ENCODE measurements around the gene ABAT. TPM values are rescaled to one million over a fixed set of nuclear protein-coding genes. Genes with fewer than 3 reads are reported as not detected.

ABAT gene
- total and polyA plus RNA-seq, 4 experiments from 2014 or later = 2.8 to 10.8 (median 6.5) TPM

DNA sequence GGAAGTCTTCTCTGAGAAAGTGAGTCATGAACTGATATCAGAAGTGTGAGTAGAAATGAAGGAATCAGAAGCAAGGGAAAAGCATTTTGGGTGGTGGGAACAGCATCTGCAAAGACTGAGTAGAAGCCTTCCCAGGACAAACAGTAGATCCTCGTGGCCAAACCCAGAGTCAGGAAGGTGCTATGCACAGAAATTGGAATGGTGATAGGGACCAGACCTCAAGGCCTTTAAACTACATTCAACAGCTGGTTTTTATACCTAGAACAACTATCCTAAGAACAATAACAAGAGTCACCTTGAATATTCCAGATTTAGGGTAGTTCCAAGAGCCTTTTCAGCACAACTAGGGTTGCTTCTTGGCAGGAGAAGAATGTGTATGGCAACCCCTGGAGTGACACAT is 15.3 kb downstream of the ABAT start:
- H3K4me3 Mint-ChIP-seq = no peak overlapping the region
- Histone ChIP-seq H3K4me1 (ENCODE audit: insufficient read depth, low read length) (no peaks in the 10 kb centered on the region), H3K27me3 (ENCODE audit: insufficient read depth, low read length) (no peaks in the 10 kb centered on the region), H3K27ac (ENCODE audit: low read depth, low read length) (no peak overlapping the region), H3K36me3 (ENCODE audit: insufficient read depth, low read length) (no peaks in the 10 kb centered on the region), H3K9me3 (ENCODE audit: control insufficient read depth in 1 of 2, low read length in 2 of 2) (no peaks in the 10 kb centered on the region), H3K4me3 (ENCODE audit: low read length in 2 of 2) (no peak overlapping the region)
- H3K36me3 Mint-ChIP-seq = peaks cover 22 to 42% of the 10 kb centered on the region in 2 donors
- intact Hi-C loops (cut with micrococcal nuclease) = no loop called here
- H3K27me3 Mint-ChIP-seq = no peaks in the 10 kb centered on the region
- peaks cover 0 to 22% (median 15%) of the 10 kb centered on the region in 8 donors for H3K9me3 Mint-ChIP-seq
- ChIA-PET POLR2A (ENCODE audit: partially characterized antibody) (no interaction called here), CTCF (ENCODE audit: partially characterized antibody) (no interaction called here)
- peaks cover 0 to under 1% (median 0%) of the 10 kb centered on the region in 4 donors for H3K4me1 Mint-ChIP-seq
- no peak overlapping the region for H3K27ac Mint-ChIP-seq
- DNase-seq = no peak

DNA sequence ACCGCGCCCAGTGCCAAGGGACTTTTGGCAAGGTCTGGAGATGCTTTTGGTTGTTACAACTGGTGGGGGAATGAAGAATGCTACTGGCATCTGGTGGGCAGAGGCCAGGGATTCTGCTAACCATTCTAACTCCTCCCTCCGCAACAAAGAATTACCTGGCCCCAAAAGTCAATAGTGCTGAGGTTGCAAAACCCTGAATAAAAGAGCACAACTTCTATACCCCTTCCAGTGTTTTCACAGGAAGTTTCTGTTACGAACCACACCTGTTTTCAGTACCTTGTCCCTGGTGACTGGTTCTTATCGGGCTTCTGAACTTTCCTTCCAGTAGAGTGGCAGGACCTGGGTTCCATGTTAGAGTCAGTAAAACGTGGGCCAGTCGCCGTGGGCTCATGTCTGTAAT is 17.3 kb downstream of the ABAT start:
- Histone ChIP-seq H3K27me3 (ENCODE audit: insufficient read depth, low read length) (no peaks in the 10 kb centered on the region), H3K36me3 (ENCODE audit: insufficient read depth, low read length) (no peaks in the 10 kb centered on the region), H3K4me1 (ENCODE audit: insufficient read depth, low read length) (no peaks in the 10 kb centered on the region), H3K9me3 (ENCODE audit: control insufficient read depth in 1 of 2, low read length in 2 of 2) (no peaks in the 10 kb centered on the region), H3K27ac (ENCODE audit: low read depth, low read length) (no peak overlapping the region), H3K4me3 (ENCODE audit: low read length in 2 of 2) (no peak overlapping the region)
- peaks cover 21 to 39% of the 10 kb centered on the region in 2 donors for H3K36me3 Mint-ChIP-seq
- no peak overlapping the region for H3K27ac Mint-ChIP-seq
- no peaks in the 10 kb centered on the region for H3K27me3 Mint-ChIP-seq
- H3K4me1 Mint-ChIP-seq = no peaks in the 10 kb centered on the region
- H3K4me3 Mint-ChIP-seq = no peak overlapping the region
- ChIA-PET POLR2A (ENCODE audit: partially characterized antibody) (no interaction called here), CTCF (ENCODE audit: partially characterized antibody) (no interaction called here)
- DNase-seq = no peak
- H3K9me3 Mint-ChIP-seq = peaks cover 0 to 22% (median 14%) of the 10 kb centered on the region in 8 donors
- intact Hi-C loops (cut with micrococcal nuclease) = no loop called here

DNA sequence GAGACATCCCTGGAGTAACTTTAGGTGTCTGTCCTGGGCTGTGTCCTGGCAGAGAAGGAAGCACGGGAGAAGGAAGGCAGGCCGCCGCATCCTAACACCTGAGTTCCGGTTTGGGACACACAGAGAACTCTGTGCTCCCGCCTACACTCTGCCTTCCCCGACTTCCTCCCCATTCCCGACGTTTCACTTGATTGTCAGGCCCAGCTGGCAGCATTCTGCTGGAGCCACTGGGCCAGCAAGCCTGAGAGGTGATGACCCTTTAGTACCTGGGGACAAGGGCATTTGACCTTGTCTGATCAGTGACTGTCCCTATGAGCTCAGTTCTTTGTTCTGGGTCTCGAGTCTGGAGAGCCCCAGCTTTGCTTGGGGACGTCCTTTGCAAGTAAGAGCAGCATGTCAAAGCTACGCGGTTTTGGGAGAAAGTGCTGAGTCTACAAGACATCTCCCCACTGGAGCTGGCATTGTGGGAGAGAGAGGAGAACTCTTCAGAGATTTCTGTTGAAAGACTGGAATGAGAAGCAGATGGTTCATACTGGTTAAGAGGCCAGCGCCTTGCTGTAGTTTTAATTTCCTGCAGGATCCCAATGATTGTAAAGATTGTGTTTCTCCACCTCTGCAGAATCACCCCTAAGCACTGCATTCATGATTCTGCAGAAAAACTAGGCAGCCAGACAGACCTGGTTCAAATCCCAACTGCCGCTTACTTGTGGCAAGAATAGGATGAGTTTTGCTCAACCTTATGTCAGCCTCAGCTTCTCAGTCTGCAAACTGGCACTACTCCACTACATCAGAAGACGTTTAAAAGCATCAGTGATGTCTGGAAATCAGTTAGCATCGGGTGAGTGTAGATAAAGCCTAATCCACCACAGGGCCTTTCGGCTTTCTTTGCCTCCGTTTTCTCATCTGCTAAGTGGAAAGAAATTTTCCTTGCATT is 20.6 kb downstream of the ABAT start:
- Mint-ChIP-seq H3K4me3 (no peak overlapping the region), H3K27me3 (no peaks in the 10 kb centered on the region), H3K4me1 (no peaks in the 10 kb centered on the region), H3K9me3 (peaks cover 0 to 10% (median 4%) of the 10 kb centered on the region in 8 donors), H3K36me3 (peaks cover 17 to 31% of the 10 kb centered on the region in 2 donors), H3K27ac (peak overlapping the region in 1 of 7 donors; percentile 56)
- H3K27ac ChIP-seq (ENCODE audit: low read depth, low read length) = no peak overlapping the region
- H3K36me3 ChIP-seq (ENCODE audit: insufficient read depth, low read length) = no peaks in the 10 kb centered on the region
- POLR2A ChIA-PET (ENCODE audit: partially characterized antibody) = no interaction called here
- intact Hi-C loops (cut with micrococcal nuclease) = no loop called here
- H3K27me3 ChIP-seq (ENCODE audit: insufficient read depth, low read length) = no peaks in the 10 kb centered on the region
- H3K4me1 ChIP-seq (ENCODE audit: insufficient read depth, low read length) = no peaks in the 10 kb centered on the region
- CTCF ChIA-PET (ENCODE audit: partially characterized antibody) = interaction anchor here (1.1 kb wide), 1 partner anchor 9 kb away, joined by 3 read pairs; no protein-coding TSS in a partner anchor
- DNase-seq = no peak
- no peaks in the 10 kb centered on the region for H3K9me3 ChIP-seq (ENCODE audit: control insufficient read depth in 1 of 2, low read length in 2 of 2)
- no peak overlapping the region for H3K4me3 ChIP-seq (ENCODE audit: low read length in 2 of 2)

DNA sequence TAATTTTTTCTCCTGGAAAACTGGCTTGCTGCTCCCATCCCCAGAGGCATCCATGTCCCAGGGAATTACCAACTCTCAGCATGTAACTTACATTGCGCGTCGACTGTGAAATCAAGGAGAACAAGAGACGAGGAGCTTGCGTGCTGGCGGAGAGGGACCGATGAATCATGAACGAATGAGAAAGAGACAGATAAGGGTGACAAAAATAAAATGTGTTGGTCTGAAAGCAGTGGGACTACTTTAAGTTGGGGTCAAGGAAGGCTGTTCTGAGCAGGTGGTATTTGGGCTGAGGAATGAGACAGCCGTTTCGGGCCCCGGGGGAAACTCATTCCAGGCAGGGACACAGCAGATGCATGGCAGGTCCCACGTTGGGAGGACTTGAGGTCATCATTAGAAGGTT is 22.5 kb downstream of the ABAT start:
- Histone ChIP-seq H3K4me3 (ENCODE audit: low read length in 2 of 2) (no peak overlapping the region), H3K4me1 (ENCODE audit: insufficient read depth, low read length) (no peaks in the 10 kb centered on the region), H3K27me3 (ENCODE audit: insufficient read depth, low read length) (no peaks in the 10 kb centered on the region), H3K9me3 (ENCODE audit: control insufficient read depth in 1 of 2, low read length in 2 of 2) (no peaks in the 10 kb centered on the region), H3K36me3 (ENCODE audit: insufficient read depth, low read length) (no peaks in the 10 kb centered on the region), H3K27ac (ENCODE audit: low read depth, low read length) (no peak overlapping the region)
- H3K9me3 Mint-ChIP-seq = peaks cover 0 to 2% (median 0%) of the 10 kb centered on the region in 8 donors
- ChIA-PET CTCF (ENCODE audit: partially characterized antibody) (no interaction called here), POLR2A (ENCODE audit: partially characterized antibody) (interaction anchor here (1.0 kb wide), 1 partner anchor 14 kb away, joined by 3 read pairs; no protein-coding TSS in a partner anchor)
- H3K27ac Mint-ChIP-seq = no peak overlapping the region
- DNase-seq = no peak
- H3K4me3 Mint-ChIP-seq = no peak overlapping the region
- H3K27me3 Mint-ChIP-seq = no peaks in the 10 kb centered on the region
- intact Hi-C loops (cut with micrococcal nuclease) = no loop called here
- H3K4me1 Mint-ChIP-seq = no peaks in the 10 kb centered on the region
- peaks cover 7 to 25% of the 10 kb centered on the region in 2 donors for H3K36me3 Mint-ChIP-seq

DNA sequence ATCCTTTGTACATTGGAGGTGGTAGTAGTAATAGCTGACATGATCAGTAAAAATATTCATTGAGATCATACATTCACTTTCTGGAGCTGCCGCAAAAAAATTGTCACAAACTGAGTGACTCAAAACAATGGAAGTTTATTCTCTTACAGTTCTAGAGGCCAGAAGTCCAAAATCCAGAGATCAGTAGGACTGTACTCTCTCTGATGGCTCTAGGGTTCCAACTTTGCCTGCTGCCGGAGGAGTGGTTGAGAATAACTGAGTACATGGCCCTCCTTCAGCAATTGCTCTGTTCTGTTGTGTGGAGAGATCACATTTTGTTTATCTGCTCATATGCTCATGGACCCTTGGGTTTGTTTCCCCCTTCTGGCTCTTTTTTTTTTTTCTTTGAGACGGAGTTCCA is 23.5 kb downstream of the ABAT start:
- no peak overlapping the region for H3K4me3 Mint-ChIP-seq
- ChIA-PET POLR2A (ENCODE audit: partially characterized antibody) (no interaction called here), CTCF (ENCODE audit: partially characterized antibody) (no interaction called here)
- Histone ChIP-seq H3K4me1 (ENCODE audit: insufficient read depth, low read length) (no peaks in the 10 kb centered on the region), H3K4me3 (ENCODE audit: low read length in 2 of 2) (no peak overlapping the region), H3K9me3 (ENCODE audit: control insufficient read depth in 1 of 2, low read length in 2 of 2) (no peaks in the 10 kb centered on the region), H3K27me3 (ENCODE audit: insufficient read depth, low read length) (no peaks in the 10 kb centered on the region), H3K36me3 (ENCODE audit: insufficient read depth, low read length) (no peaks in the 10 kb centered on the region), H3K27ac (ENCODE audit: low read depth, low read length) (no peak overlapping the region)
- intact Hi-C loops (cut with micrococcal nuclease) = no loop called here
- peaks cover 0 to 2% (median 0%) of the 10 kb centered on the region in 8 donors for H3K9me3 Mint-ChIP-seq
- H3K27ac Mint-ChIP-seq = no peak overlapping the region
- no peak for DNase-seq
- H3K36me3 Mint-ChIP-seq = peaks cover 7 to 30% of the 10 kb centered on the region in 2 donors
- peaks cover 0 to 2% (median 0%) of the 10 kb centered on the region in 4 donors for H3K4me1 Mint-ChIP-seq
- H3K27me3 Mint-ChIP-seq = no peaks in the 10 kb centered on the region

DNA sequence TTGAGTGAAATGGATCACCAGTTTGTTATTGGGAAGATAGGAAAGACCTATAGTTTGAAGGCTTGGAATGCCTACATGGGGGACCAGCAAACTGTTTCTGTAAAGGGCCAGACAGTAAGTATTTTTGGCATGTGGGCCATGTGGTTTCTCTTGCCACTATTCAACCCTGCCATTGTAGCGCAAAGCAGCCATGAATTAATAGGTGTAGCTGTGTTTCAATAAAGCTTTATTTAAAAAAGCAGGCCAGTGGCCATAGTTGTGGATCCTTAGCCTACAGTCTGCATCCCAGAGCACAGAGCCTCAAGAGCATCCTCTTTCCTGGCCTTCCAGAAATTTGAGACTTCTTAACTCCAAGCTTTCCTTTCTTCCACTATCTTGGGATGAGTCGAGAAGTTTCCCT is 29.3 kb downstream of the ABAT start:
- peaks cover 4 to 36% of the 10 kb centered on the region in 2 donors for H3K36me3 Mint-ChIP-seq
- Histone ChIP-seq H3K9me3 (ENCODE audit: control insufficient read depth in 1 of 2, low read length in 2 of 2) (no peaks in the 10 kb centered on the region), H3K4me3 (ENCODE audit: low read length in 2 of 2) (no peak overlapping the region), H3K27me3 (ENCODE audit: insufficient read depth, low read length) (no peaks in the 10 kb centered on the region), H3K27ac (ENCODE audit: low read depth, low read length) (no peak overlapping the region), H3K4me1 (ENCODE audit: insufficient read depth, low read length) (no peaks in the 10 kb centered on the region), H3K36me3 (ENCODE audit: insufficient read depth, low read length) (no peaks in the 10 kb centered on the region)
- H3K9me3 Mint-ChIP-seq = peaks cover 0 to 3% (median 0%) of the 10 kb centered on the region in 8 donors
- intact Hi-C loops (cut with micrococcal nuclease) = no loop called here
- no peak for DNase-seq
- no peak overlapping the region for H3K4me3 Mint-ChIP-seq
- POLR2A ChIA-PET (ENCODE audit: partially characterized antibody) = no interaction called here
- CTCF ChIA-PET (ENCODE audit: partially characterized antibody) = no interaction called here
- H3K4me1 Mint-ChIP-seq = peaks cover 0 to 2% (median 0%) of the 10 kb centered on the region in 4 donors
- H3K27me3 Mint-ChIP-seq = no peaks in the 10 kb centered on the region
- H3K27ac Mint-ChIP-seq = no peak overlapping the region

DNA sequence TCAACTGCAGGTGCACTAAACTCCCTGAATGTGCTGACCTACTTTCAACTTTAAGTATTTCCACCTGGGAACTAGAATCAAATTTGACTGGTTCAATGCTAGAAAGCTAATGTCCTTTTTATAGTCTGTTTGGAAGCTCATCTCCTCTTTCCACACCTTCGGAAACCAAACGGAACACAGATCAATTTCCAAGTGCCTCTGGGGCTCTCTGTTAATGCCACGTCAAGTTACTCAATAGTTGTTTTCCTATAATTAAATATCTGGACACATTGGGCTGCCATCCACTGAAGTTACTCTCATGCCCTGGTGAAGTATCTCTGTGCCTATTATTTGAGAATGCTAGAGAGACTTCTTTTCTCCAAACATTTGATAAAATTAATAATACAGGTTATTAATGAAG is 29.7 kb downstream of the ABAT start:
- intact Hi-C loops (cut with micrococcal nuclease) = no loop called here
- peaks cover 0 to 2% (median 0%) of the 10 kb centered on the region in 4 donors for H3K4me1 Mint-ChIP-seq
- no peaks in the 10 kb centered on the region for H3K27me3 Mint-ChIP-seq
- Histone ChIP-seq H3K27ac (ENCODE audit: low read depth, low read length) (no peak overlapping the region), H3K4me3 (ENCODE audit: low read length in 2 of 2) (no peak overlapping the region), H3K36me3 (ENCODE audit: insufficient read depth, low read length) (no peaks in the 10 kb centered on the region), H3K9me3 (ENCODE audit: control insufficient read depth in 1 of 2, low read length in 2 of 2) (no peaks in the 10 kb centered on the region), H3K27me3 (ENCODE audit: insufficient read depth, low read length) (no peaks in the 10 kb centered on the region), H3K4me1 (ENCODE audit: insufficient read depth, low read length) (no peaks in the 10 kb centered on the region)
- ChIA-PET CTCF (ENCODE audit: partially characterized antibody) (no interaction called here), POLR2A (ENCODE audit: partially characterized antibody) (no interaction called here)
- H3K27ac Mint-ChIP-seq = no peak overlapping the region
- DNase-seq = no peak
- peaks cover 2 to 33% of the 10 kb centered on the region in 2 donors for H3K36me3 Mint-ChIP-seq
- peaks cover 0 to 3% (median 0%) of the 10 kb centered on the region in 8 donors for H3K9me3 Mint-ChIP-seq
- H3K4me3 Mint-ChIP-seq = no peak overlapping the region
